HCT116 (cell line): ENCODE results near the gene ACO2. TPM values are rescaled to one million over a fixed set of nuclear protein-coding genes. Genes with fewer than 3 reads are reported as not detected.

Experiments used
- ATAC-seq: fragments of 200-7000 bp; cut with Tn5 transposase; 2 replicates; pipeline ENCODE4 v1.9.1; 2020; ENCODE audit warnings: mild to moderate bottlenecking, moderate library complexity
- BruUV-seq: library from RNA; stranded (reverse); fragments of 400-500 nt; replicated peaks from 2 replicates; lab custom pipeline; 2021; lab: Mats Ljungman, UMichigan
- CTCF ChIA-PET: fragments of 300-600 bp; sonication (Branson Sonifier 250); formaldehyde crosslinking; loops from one replicate; lab custom pipeline; 2021; ENCODE audit warnings: antibody characterized with exemption; lab: Charles Lee
- POLR2A ChIA-PET: fragments of 300-600, 350-600 bp; sonication (Branson Sonifier 250); formaldehyde crosslinking; loops from one replicate; lab custom pipeline; 2021; ENCODE audit warnings: antibody characterized with exemption; lab: Charles Lee
- RAD21 ChIA-PET, 2 experiments: fragments of 300-600 bp; sonication (Branson Sonifier 250); formaldehyde crosslinking; loops; one replicate each; lab custom pipeline; 2023; ENCODE audit warnings: low total read pairs in 2 of 2; ENCODE audit not compliant: uncharacterized antibody in 2 of 2, unreplicated experiment in 2 of 2, low non-redundant PET in 1 of 2; lab: Charles Lee
- DNase-seq: peaks from one replicate; pipeline ENCODE4 v3.0.0-alpha.2; 2010; ENCODE audit warnings: low read depth, low spot score
- H2AFZ ChIP-seq: fragments of 200-600 bp; shearing (Covaris generic), sonication (generic); 2 replicates; pipeline ENCODE4 v1.6.1; 2017; ENCODE audit warnings: low read depth, mixed run types, mixed read lengths, antibody characterized with exemption, low read length; ENCODE audit not compliant: poor library complexity, severe bottlenecking
- H3K27ac ChIP-seq: 2 replicates; pipeline ENCODE4 v1.5.1; 2012; ENCODE audit warnings: low read depth, low read length
- H3K27me3 ChIP-seq: fragments of 200-600 bp; sonication (generic); 2 replicates; pipeline ENCODE4 v1.6.1; 2016; ENCODE audit warnings: mixed run types, low read length, mixed read lengths; ENCODE audit not compliant: insufficient read depth
- H3K36me3 ChIP-seq, 2 experiments: fragments of 200-500 bp in 1 of 2; fragments of 200-600 bp in 1 of 2; sonication (Bioruptor generic) in 1 of 2; sonication (generic) in 1 of 2; 2 replicates each; pipeline versions ENCODE4 v1.5.1 to v1.6.1; 2014 to 2016; ENCODE audit warnings: low read length in 2 of 2, inconsistent platforms in 1 of 2, mixed read lengths in 1 of 2, mixed run types in 1 of 2; ENCODE audit not compliant: insufficient read depth in 2 of 2, control insufficient read depth in 1 of 2
- H3K4me1 ChIP-seq, 2 experiments: fragments of 200-600 bp in 1 of 2; sonication (generic) in 1 of 2; 2 replicates each; pipeline versions ENCODE4 v1.5.1 to v1.6.1; 2012 to 2017; ENCODE audit warnings: low read length in 2 of 2, inconsistent platforms in 1 of 2, mild to moderate bottlenecking in 1 of 2, mixed read lengths in 1 of 2, mixed run types in 1 of 2, moderate library complexity in 1 of 2; ENCODE audit not compliant: insufficient read depth in 2 of 2, control insufficient read depth in 1 of 2
- H3K4me2 ChIP-seq: fragments of 200-600 bp; sonication (generic); 2 replicates; pipeline ENCODE4 v1.6.1; 2017; ENCODE audit warnings: mixed run types, low read length, mixed read lengths
- H3K4me3 ChIP-seq, 2 experiments: fragments of 200-600 bp in 1 of 2; sonication (generic) in 1 of 2; replicated peaks in 1 of 2; 2 replicates each; pipeline ENCODE4 v1.5.1; 2011 to 2016; ENCODE audit warnings: low read length in 2 of 2, control low read depth in 1 of 2, low read depth in 1 of 2, mild to moderate bottlenecking in 1 of 2, mixed read lengths in 1 of 2, mixed run types in 1 of 2
- H3K79me2 ChIP-seq: fragments of 200-600 bp; sonication (generic); 2 replicates; pipeline ENCODE4 v1.6.1; 2017; ENCODE audit warnings: mild to moderate bottlenecking, mixed run types, low read length, moderate library complexity, mixed read lengths; ENCODE audit not compliant: insufficient read depth
- H3K9ac ChIP-seq: fragments of 200-600 bp; sonication (generic); 2 replicates; pipeline ENCODE4 v1.6.1; 2016; ENCODE audit warnings: low read length, mixed read lengths
- H3K9me2 ChIP-seq: fragments of 200-600 bp; sonication (generic), shearing (Covaris generic); 2 replicates; pipeline ENCODE4 v1.6.1; 2017; ENCODE audit warnings: mixed run types, mild to moderate bottlenecking, moderate library complexity; ENCODE audit not compliant: insufficient read depth
- H3K9me3 ChIP-seq, 2 experiments: fragments of 200-500 bp in 1 of 2; fragments of 200-600 bp in 1 of 2; sonication (Bioruptor generic) in 1 of 2; sonication (generic) in 1 of 2; 2 replicates each; pipeline ENCODE4 v1.6.1; 2014 to 2017; ENCODE audit warnings: low read length in 2 of 2, mixed read lengths in 2 of 2, inconsistent platforms in 1 of 2, low read depth in 1 of 2, mild to moderate bottlenecking in 1 of 2, mixed run types in 1 of 2, moderate library complexity in 1 of 2; ENCODE audit not compliant: control insufficient read depth in 1 of 2, insufficient read depth in 1 of 2
- H4K20me1 ChIP-seq: fragments of 200-600 bp; sonication (generic), shearing (Covaris generic); 2 replicates; pipeline ENCODE4 v1.6.1; 2017; ENCODE audit warnings: mixed run types, mild to moderate bottlenecking, moderate library complexity; ENCODE audit not compliant: insufficient read depth
- CBX3 ChIP-seq: IDR thresholded peaks from 2 replicates; pipeline ENCODE4 v1.6.1; 2012; ENCODE audit warnings: low read depth
- CEBPB ChIP-seq: IDR thresholded peaks from 2 replicates; pipeline ENCODE4 v1.6.1; 2012; ENCODE audit warnings: low read depth
- ELF1 ChIP-seq: IDR thresholded peaks from 2 replicates; pipeline ENCODE4 v1.6.1; 2012; ENCODE audit warnings: low read depth, borderline replicate concordance
- EZH2phosphoT487 ChIP-seq: fragments of 200-600 bp; IDR thresholded peaks from 2 replicates; pipeline ENCODE4 v1.6.1; 2018; ENCODE audit warnings: antibody characterized with exemption, borderline replicate concordance
- FOSL1 ChIP-seq: IDR thresholded peaks from 2 replicates; pipeline ENCODE4 v1.6.1; 2012; ENCODE audit warnings: low read depth
- JUND ChIP-seq: IDR thresholded peaks from 2 replicates; pipeline ENCODE4 v1.6.1; 2012
- RAD21 ChIP-seq: IDR thresholded peaks from 2 replicates; pipeline ENCODE4 v1.6.1; 2012; ENCODE audit warnings: low read depth, mild to moderate bottlenecking
- SP1 ChIP-seq: IDR thresholded peaks from 2 replicates; pipeline ENCODE4 v1.6.1; 2012; ENCODE audit warnings: low read depth
- SRF ChIP-seq: IDR thresholded peaks from 2 replicates; pipeline ENCODE4 v1.6.1; 2012; ENCODE audit warnings: low read depth
- TCF7L2 ChIP-seq: IDR thresholded peaks from 2 replicates; pipeline ENCODE4 v1.7.0; 2011; ENCODE audit warnings: borderline replicate concordance, inconsistent platforms; ENCODE audit not compliant: insufficient read depth, insufficient read length; ENCODE audit errors: extremely low read depth
- YY1 ChIP-seq: IDR thresholded peaks from 2 replicates; pipeline ENCODE4 v1.6.1; 2011; ENCODE audit warnings: low read length, low read depth, moderate library complexity, mild to moderate bottlenecking; ENCODE audit not compliant: insufficient replicate concordance; ENCODE audit errors: extremely low read depth
- ZFX ChIP-seq: fragments of 450-650 bp; IDR thresholded peaks from 2 replicates; pipeline ENCODE4 v1.6.1; 2017
- intact Hi-C: fragments of 100-400 bp; cut with micrococcal nuclease; formaldehyde crosslinking; loops from 2 replicates; pipeline ENCODE4 v1.10.0; 2022
- total RNA-seq: library from RNA; stranded (reverse); gene quantifications from one replicate; pipeline ENCODE4 v1.2.1, GENCODE V29; 2021; ENCODE audit not compliant: unreplicated experiment
- TF ChIP-seq, protein P1 (sequence below): IDR thresholded peaks from 2 replicates; pipeline ENCODE4 v1.6.1; 2011; ENCODE audit warnings: mild to moderate bottlenecking, low read length, moderate library complexity; ENCODE audit not compliant: insufficient replicate concordance; ENCODE audit errors: extremely low read depth
- TF ChIP-seq, protein P2 (sequence below): IDR thresholded peaks from 2 replicates; pipeline ENCODE4 v1.6.1; 2012
- TF ChIP-seq, protein P3 (sequence below): IDR thresholded peaks from 2 replicates; pipeline ENCODE4 v1.6.1; 2012; ENCODE audit warnings: low read depth
- TF ChIP-seq, protein P4 (sequence below), 3 experiments: fragments of 200-600 bp in 1 of 3; sonication (generic) in 1 of 3; IDR thresholded peaks in 2 of 3; conservative IDR thresholded peaks in 1 of 3; 2 replicates each; pipeline ENCODE4 v1.5.1; 2012 to 2017; ENCODE audit warnings: low read depth in 2 of 3, low read length in 2 of 3, antibody characterized with exemption in 1 of 3, borderline replicate concordance in 1 of 3, control low read depth in 1 of 3, mild to moderate bottlenecking in 1 of 3, mixed read lengths in 1 of 3, mixed run types in 1 of 3, moderate library complexity in 1 of 3; ENCODE audit not compliant: insufficient read depth in 1 of 3
- TF ChIP-seq, protein P5 (sequence below): IDR thresholded peaks from 2 replicates; pipeline ENCODE4 v1.6.1; 2012

Gene ACO2
- total RNA-seq, 1 experiment from 2014 or later, result 108 TPM

DNA sequence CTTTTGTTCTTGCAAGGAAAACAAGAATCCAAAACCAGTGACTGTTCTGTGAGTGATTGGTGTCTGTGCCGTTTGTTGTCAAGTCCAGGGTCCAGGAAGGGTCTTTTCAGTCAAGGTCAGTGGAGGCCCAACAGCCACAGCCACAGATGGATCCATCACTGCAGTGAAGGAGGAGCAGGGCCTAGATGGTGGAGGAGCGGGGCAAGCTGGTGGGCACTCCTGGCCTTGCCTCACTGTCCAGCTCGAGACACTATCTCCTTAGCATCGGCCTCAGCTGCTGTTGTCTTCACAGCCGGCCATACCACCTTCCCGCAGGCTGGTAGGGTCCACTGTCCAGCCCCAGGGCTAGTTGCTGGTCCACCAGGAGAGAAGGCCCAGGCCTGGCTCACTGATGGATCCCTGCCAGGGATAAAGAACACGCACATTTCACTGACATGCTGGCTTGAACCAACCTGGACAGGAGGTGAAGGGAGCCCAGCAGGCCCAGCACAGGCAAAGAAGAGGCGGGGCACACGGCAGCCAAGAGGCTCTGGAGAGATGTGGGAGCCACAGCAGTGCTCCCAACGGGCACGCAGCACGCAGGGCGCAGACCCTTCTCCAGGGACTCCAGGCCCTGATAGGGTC is 60.1 kb downstream of the ACO2 start:
- ATAC-seq (no peak), DNase-seq (no peak)
- POLR2A ChIA-PET, result interaction anchor here (0.6 kb wide), 1 partner anchor 148 kb away, joined by 9 read pairs; no protein-coding TSS in a partner anchor
- Histone ChIP-seq H2AFZ (no peak overlapping the region), H3K36me3 (peaks cover 46 to 73% of the 10 kb centered on the region in 2 experiments; a peak in 3 of 4 replicates), H3K9me3 (no peaks in the 10 kb centered on the region), H3K4me3 (no peak overlapping the region), H3K27me3 (no peaks in the 10 kb centered on the region), H4K20me1 (peaks cover 9% of the 10 kb centered on the region; the same call in 1 of the 2 replicates), H3K4me1 (no peaks in the 10 kb centered on the region), H3K79me2 (peaks cover 39% of the 10 kb centered on the region), H3K9ac (no peak overlapping the region), H3K27ac (peak overlapping the region; percentile 40; the same call in 1 of the 2 replicates), H3K9me2 (no peaks in the 10 kb centered on the region), H3K4me2 (no peak overlapping the region)
- RAD21 ChIA-PET, result no interaction called here
- BruUV-seq, result no TSS peak
- CTCF ChIA-PET, result interaction anchor here (3.5 kb wide), 1 partner anchor 126 kb away, joined by 35 read pairs; no protein-coding TSS in a partner anchor
- intact Hi-C loops, result no loop called here
- TF ChIP-seq, protein P1, sequence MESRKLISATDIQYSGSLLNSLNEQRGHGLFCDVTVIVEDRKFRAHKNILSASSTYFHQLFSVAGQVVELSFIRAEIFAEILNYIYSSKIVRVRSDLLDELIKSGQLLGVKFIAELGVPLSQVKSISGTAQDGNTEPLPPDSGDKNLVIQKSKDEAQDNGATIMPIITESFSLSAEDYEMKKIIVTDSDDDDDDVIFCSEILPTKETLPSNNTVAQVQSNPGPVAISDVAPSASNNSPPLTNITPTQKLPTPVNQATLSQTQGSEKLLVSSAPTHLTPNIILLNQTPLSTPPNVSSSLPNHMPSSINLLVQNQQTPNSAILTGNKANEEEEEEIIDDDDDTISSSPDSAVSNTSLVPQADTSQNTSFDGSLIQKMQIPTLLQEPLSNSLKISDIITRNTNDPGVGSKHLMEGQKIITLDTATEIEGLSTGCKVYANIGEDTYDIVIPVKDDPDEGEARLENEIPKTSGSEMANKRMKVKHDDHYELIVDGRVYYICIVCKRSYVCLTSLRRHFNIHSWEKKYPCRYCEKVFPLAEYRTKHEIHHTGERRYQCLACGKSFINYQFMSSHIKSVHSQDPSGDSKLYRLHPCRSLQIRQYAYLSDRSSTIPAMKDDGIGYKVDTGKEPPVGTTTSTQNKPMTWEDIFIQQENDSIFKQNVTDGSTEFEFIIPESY, result no peak
- TF ChIP-seq CEBPB, result no peak
- no peak for TF ChIP-seq FOSL1
- no peak for TF ChIP-seq EZH2phosphoT487
- no peak for TF ChIP-seq TCF7L2
- no peak for TF ChIP-seq CBX3
- TF ChIP-seq, protein P2, sequence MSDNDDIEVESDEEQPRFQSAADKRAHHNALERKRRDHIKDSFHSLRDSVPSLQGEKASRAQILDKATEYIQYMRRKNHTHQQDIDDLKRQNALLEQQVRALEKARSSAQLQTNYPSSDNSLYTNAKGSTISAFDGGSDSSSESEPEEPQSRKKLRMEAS, result no peak
- no peak for TF ChIP-seq ELF1
- no peak for TF ChIP-seq YY1
- TF ChIP-seq RAD21, result no peak
- TF ChIP-seq SRF, result no peak
- TF ChIP-seq, protein P3, sequence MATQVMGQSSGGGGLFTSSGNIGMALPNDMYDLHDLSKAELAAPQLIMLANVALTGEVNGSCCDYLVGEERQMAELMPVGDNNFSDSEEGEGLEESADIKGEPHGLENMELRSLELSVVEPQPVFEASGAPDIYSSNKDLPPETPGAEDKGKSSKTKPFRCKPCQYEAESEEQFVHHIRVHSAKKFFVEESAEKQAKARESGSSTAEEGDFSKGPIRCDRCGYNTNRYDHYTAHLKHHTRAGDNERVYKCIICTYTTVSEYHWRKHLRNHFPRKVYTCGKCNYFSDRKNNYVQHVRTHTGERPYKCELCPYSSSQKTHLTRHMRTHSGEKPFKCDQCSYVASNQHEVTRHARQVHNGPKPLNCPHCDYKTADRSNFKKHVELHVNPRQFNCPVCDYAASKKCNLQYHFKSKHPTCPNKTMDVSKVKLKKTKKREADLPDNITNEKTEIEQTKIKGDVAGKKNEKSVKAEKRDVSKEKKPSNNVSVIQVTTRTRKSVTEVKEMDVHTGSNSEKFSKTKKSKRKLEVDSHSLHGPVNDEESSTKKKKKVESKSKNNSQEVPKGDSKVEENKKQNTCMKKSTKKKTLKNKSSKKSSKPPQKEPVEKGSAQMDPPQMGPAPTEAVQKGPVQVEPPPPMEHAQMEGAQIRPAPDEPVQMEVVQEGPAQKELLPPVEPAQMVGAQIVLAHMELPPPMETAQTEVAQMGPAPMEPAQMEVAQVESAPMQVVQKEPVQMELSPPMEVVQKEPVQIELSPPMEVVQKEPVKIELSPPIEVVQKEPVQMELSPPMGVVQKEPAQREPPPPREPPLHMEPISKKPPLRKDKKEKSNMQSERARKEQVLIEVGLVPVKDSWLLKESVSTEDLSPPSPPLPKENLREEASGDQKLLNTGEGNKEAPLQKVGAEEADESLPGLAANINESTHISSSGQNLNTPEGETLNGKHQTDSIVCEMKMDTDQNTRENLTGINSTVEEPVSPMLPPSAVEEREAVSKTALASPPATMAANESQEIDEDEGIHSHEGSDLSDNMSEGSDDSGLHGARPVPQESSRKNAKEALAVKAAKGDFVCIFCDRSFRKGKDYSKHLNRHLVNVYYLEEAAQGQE, result no peak
- no peak for TF ChIP-seq ZFX
- TF ChIP-seq SP1, result no peak
- no peak for TF ChIP-seq JUND
- TF ChIP-seq, protein P4, sequence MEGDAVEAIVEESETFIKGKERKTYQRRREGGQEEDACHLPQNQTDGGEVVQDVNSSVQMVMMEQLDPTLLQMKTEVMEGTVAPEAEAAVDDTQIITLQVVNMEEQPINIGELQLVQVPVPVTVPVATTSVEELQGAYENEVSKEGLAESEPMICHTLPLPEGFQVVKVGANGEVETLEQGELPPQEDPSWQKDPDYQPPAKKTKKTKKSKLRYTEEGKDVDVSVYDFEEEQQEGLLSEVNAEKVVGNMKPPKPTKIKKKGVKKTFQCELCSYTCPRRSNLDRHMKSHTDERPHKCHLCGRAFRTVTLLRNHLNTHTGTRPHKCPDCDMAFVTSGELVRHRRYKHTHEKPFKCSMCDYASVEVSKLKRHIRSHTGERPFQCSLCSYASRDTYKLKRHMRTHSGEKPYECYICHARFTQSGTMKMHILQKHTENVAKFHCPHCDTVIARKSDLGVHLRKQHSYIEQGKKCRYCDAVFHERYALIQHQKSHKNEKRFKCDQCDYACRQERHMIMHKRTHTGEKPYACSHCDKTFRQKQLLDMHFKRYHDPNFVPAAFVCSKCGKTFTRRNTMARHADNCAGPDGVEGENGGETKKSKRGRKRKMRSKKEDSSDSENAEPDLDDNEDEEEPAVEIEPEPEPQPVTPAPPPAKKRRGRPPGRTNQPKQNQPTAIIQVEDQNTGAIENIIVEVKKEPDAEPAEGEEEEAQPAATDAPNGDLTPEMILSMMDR (IDR thresholded peaks at IDR 0.05 in 2 of 3, conservative IDR thresholded peaks at IDR 0.05 in 1 of 3; ENCODE audit: borderline replicate concordance in 1 of 3, insufficient read depth in 1 of 3, low read depth in 2 of 3, low read length in 2 of 3), result no peak
- TF ChIP-seq, protein P5, sequence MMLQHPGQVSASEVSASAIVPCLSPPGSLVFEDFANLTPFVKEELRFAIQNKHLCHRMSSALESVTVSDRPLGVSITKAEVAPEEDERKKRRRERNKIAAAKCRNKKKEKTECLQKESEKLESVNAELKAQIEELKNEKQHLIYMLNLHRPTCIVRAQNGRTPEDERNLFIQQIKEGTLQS, result no peak
- TF ChIP-seq, all 23 proteins: peak for 0
